NOMO-1 treated with dmso at 0.1 percent for 144 hours (cell line): ENCODE measurements around the gene NOC2L.
A peak's percentile ranks its signal among the peaks of the same experiment; 100 is the strongest.
"Not testable (repeated sequence)": the region's sequence is repeated elsewhere in the genome, so short reads cannot be mapped to it uniquely, and the experiment has no call there.

Source experiments
- DNase-seq: peaks from one replicate; lab custom pipeline; 2025; ENCODE audit not compliant: unreplicated experiment; lab: John Stamatoyannopoulos, UW

The NOC2L gene

GRCh38 chr1:905811-906599 is 53.1 kb downstream of the NOC2L start:
- no peak for DNase-seq

DNA sequence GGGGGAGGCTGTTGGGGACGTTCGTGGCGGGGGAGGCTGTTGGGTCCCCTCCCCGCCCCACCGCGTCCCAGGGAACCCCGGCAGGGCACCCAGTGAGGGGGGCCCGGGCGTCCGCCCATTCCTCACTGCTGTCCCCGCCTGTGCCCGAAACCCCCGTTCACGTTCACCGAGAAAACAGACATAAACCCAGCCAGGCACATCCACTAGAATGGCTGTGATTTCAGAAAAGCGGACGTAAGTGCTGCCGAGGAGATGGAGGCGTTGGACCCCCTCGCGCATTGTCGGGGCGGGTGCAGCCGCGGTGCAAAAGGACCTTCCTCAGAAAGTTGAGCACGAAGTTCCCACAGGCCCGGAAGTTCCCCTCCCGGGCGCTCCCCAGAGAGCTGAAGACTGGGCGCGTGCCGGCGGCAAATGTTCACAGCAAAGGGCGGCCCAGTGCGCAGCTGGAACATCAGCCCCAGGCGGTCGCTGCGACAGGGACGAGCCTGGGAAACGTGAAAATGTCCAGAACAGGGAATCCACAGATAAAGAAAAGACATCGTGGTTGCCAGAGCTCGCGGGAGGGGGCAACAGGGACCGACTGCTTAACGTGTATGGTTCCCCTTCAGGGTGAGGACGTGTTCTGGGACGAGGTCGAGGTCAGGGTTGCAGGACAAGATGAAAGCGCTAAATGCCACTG is 53.8 kb downstream of the NOC2L start:
- DNase-seq = no peak

- DNase-seq = peak; percentile 64
These were observed 54.6 kb downstream of the NOC2L start for GRCh38 chr1:904310-904950.

DNA sequence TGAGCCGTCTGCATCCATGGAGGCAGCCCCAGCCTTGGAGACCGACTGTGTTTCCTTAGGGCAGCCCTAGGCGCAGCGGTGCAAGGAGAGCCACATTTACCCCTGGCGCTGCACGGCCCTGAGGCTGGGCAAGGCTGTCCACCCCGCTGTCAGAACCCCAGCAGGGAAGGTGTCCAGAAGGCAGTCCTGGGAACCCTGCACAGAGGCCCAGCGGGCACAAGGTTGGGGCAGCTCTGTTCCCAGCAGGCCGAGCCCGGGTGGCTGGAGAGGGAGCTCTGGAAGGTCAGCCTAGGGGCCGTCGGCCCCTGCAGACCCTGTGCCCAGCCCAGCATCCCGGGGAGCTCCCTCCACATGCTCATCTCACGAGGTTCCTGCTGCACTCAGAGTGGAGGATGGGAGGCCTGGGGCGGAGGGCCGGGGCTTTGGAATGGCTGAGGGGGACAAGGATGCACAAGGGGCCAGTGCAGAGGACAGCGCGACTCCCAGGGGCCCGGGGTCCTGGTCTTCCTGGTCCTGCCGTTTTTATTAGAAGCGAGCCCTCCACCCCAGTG is 55.3 kb downstream of the NOC2L start:
- DNase-seq = no peak

GRCh38 chr1:903305-903704 is 55.8 kb downstream of the NOC2L start:
- no peak for DNase-seq

DNA sequence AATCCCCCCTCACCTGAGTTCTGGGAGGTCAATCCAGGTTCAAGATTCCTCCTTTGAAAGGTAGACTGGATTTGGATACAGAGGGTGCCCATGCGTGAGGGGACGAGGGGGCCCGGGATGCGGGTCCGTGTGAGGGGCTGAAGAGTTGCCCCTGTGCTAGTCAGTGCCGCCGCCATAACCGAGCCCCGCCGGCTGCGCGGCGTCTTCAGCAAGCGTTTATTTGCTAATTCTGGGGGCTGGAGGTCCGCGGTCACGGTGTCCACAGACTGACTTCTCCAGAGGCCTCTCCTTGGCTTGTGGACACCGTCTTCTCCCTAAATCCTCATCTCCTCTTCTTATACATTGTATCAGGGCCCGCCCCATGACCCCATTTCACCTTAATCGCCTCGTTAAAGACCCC is 56.3 kb downstream of the NOC2L start:
- DNase-seq = no peak

DNA sequence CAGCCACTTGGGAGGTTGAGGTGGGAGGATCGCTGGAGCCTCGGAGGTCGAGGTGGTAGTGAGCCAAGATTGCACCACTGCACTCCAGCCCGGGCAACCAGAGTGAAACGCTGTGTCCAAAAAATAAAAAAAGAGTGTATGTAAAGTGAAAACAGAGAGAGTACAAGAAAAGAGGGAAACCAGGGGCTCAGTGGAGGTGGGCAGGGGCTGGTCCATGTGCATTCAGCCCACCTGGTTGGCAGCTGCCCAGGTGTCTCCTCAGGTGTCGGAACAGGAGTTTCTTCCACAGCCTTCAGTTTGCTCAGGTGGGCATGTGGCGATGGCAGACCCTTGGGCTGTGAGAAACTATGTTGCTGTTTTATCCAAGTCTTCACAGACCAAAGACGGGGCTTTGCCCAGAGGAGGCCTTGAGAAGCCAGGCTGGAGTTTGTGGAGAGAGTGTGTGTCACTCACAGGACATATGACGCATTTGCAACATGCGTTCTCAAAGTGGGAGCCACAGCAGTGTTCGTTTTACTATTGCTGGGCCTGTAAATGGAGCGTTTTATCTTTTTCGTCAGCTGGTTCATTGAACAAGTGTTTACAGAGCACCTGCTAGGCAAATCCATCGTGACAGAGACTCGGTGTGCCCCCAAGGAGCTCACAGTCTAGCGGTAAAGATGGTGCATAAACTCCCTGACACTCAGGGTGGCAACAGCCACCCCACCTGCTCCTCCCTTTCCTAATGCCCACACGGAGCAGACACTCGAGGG is 57.8 kb downstream of the NOC2L start:
- no peak for DNase-seq

DNA sequence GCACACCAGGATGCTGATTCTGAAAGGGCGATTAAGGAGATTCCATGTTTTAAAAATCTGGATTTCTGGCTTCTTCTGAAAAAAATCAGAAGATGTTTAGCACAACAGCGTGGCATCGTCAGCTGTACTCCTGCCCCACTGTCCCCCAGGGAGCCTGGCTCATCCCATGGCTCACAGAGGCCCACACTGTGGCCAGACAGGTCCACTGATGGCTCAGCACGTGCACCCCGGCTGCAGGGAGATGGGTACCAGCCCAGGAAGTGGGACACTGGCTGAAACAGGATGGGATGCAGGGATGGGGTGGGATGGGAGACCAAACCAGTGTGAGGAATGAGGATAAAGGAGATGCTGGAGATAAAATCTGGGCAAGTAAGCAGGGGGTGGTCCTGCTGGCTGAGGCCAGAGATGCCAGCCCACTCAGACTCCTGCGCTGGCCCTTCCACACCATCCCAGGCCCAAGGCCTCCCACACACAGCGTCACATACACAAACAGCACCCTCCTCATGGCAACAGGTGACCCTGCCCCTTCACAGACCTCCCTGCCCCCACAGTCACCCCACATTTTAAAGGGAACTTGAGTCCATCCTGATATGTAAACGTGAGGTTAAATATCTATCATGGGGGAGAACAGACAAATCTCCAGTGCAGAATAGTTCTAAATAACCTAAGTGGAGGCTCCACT is 59.3 kb downstream of the NOC2L start:
- DNase-seq = no peak

DNA sequence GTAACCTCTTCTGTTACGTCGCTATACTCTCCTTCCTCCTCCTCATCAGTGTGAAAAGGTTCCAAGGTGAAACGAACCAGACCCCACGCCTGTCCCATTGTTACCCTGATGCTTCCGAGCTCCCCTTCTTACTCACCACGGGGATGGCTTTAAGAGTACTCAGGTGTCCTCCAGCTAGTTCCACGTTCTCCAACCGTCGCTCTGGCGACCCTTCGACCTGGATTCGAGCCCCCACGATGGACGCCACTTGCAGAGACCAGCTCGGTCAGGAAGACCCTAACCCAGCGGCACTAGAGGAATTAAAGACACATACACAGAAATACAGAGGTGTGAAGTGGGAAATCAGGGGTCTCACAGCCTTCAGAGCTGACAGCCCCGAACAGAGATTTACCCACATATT is 61.1 kb downstream of the NOC2L start:
- not testable (repeated sequence) for DNase-seq

DNA sequence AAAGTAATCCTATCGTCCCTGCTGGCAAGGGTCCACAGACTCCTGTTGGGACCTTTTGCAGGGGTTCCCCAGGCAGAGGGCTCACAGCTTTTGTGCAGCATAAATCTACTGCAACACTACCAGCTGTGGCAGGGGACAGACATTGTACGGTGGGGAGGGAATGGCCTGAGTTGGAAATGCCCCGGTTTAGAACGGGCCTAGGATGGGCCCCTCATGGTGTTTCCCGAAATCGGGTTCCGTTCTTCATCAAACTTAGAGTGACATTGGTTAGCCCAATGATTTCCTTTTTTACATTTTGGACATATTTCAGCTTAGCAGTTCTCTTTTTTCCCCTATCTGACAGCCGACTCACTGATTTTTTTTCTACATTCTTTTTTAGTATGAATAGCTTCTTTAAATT is 61.8 kb downstream of the NOC2L start:
- peak; percentile 24 for DNase-seq
